HEK293 (cell line): ENCODE measurements around the gene ZCWPW1.

Experiments
- CTCF ChIA-PET: fragments of 350-600 bp; formaldehyde crosslinking; extraction: SDS; loops from one replicate; lab custom pipeline; 2021; ENCODE audit warnings: antibody characterized with exemption; lab: Yijun Ruan, JAX
- POLR2A ChIA-PET: fragments of 300-600 bp; formaldehyde crosslinking; extraction: SDS; loops from one replicate; lab custom pipeline; 2020; ENCODE audit warnings: antibody characterized with exemption, inconsistent platforms; lab: Yijun Ruan, JAX
- H3K27ac ChIP-seq: fragments of 200-500 bp; sonication (Bioruptor generic); 2 replicates; pipeline ENCODE4 v1.5.1; 2014; ENCODE audit warnings: low read depth, low read length, control low read depth, inconsistent platforms; ENCODE audit errors: extremely low read depth
- H3K36me3 ChIP-seq, 2 experiments: fragments of 200-500 bp in 1 of 2; sonication (Bioruptor generic) in 1 of 2; 1 replicate in 1 of 2; 2 replicates in 1 of 2; pipeline ENCODE4 v1.5.1; 2014 to 2017; ENCODE audit warnings: inconsistent platforms in 2 of 2, low read length in 2 of 2; ENCODE audit not compliant: control insufficient read depth in 2 of 2, insufficient read depth in 1 of 2
- H3K4me1 ChIP-seq: fragments of 200-500 bp; sonication (Bioruptor generic); 2 replicates; pipeline ENCODE4 v1.5.1; 2014; ENCODE audit warnings: mild to moderate bottlenecking, low read length, inconsistent platforms; ENCODE audit not compliant: control insufficient read depth, insufficient read depth
- H3K4me3 ChIP-seq: 2 replicates; pipeline ENCODE4 v1.5.1; 2011; ENCODE audit warnings: low read depth, mild to moderate bottlenecking, control low read depth, low read length, moderate library complexity
- H3K9me3 ChIP-seq: fragments of 200-500 bp; sonication (Bioruptor generic); 2 replicates; pipeline ENCODE4 v1.5.1; 2014; ENCODE audit warnings: low read depth, low read length, inconsistent platforms; ENCODE audit not compliant: control insufficient read depth, insufficient read depth
- KLF10 ChIP-seq: fragments of 450-650 bp; IDR thresholded peaks from 2 replicates; pipeline ENCODE4 v1.5.1; 2018; ENCODE audit warnings: missing biosample characterization, mild to moderate bottlenecking, missing genetic modification characterization
- MZF1 ChIP-seq: fragments of 450-650 bp; formaldehyde crosslinking; IDR thresholded peaks from 2 replicates; pipeline ENCODE4 v1.5.1; 2017; ENCODE audit warnings: missing biosample characterization, missing genetic modification characterization, borderline replicate concordance
- ZBTB1 ChIP-seq: fragments of 450-650 bp; formaldehyde crosslinking; IDR thresholded peaks from 2 replicates; pipeline ENCODE4 v1.5.1; 2016; ENCODE audit warnings: missing biosample characterization, missing genetic modification characterization
- ZBTB20 ChIP-seq: fragments of 450-650 bp; formaldehyde crosslinking; IDR thresholded peaks from 2 replicates; pipeline ENCODE4 v1.5.1; 2016; ENCODE audit warnings: missing biosample characterization, missing genetic modification characterization
- ZIC2 ChIP-seq: fragments of 450-650 bp; formaldehyde crosslinking; IDR thresholded peaks from 2 replicates; pipeline ENCODE4 v1.5.1; 2016; ENCODE audit warnings: missing biosample characterization, missing genetic modification characterization
- ZNF121 ChIP-seq: fragments of 450-650 bp; formaldehyde crosslinking; IDR thresholded peaks from 2 replicates; pipeline ENCODE4 v1.5.1; 2016; ENCODE audit warnings: missing biosample characterization, missing genetic modification characterization
- ZNF155 ChIP-seq: fragments of 450-650 bp; formaldehyde crosslinking; IDR thresholded peaks from 2 replicates; pipeline ENCODE4 v1.5.1; 2016; ENCODE audit warnings: missing biosample characterization, missing genetic modification characterization
- ZNF248 ChIP-seq: fragments of 450-650 bp; formaldehyde crosslinking; IDR thresholded peaks from 2 replicates; pipeline ENCODE4 v1.5.1; 2017; ENCODE audit warnings: missing biosample characterization, missing genetic modification characterization
- ZNF292 ChIP-seq: fragments of 450-650 bp; formaldehyde crosslinking; IDR thresholded peaks from 2 replicates; pipeline ENCODE4 v1.5.1; 2016; ENCODE audit warnings: low read depth, missing biosample characterization, missing genetic modification characterization, borderline replicate concordance
- ZNF561 ChIP-seq: fragments of 450-650 bp; IDR thresholded peaks from 2 replicates; pipeline ENCODE4 v1.5.1; 2018; ENCODE audit warnings: missing biosample characterization, missing genetic modification characterization, borderline replicate concordance
- ZNF626 ChIP-seq: fragments of 450-650 bp; sonication (Bioruptor Pico); formaldehyde crosslinking; IDR thresholded peaks from 2 replicates; pipeline ENCODE4 v1.5.1; 2018; ENCODE audit warnings: missing biosample characterization, missing genetic modification characterization, inconsistent platforms
- ZNF664 ChIP-seq: fragments of 450-650 bp; formaldehyde crosslinking; IDR thresholded peaks from 2 replicates; pipeline ENCODE4 v1.5.1; 2016; ENCODE audit warnings: missing biosample characterization, missing genetic modification characterization
- TF ChIP-seq, protein P1 (sequence below): fragments of 450-650 bp; formaldehyde crosslinking; IDR thresholded peaks from 2 replicates; pipeline ENCODE4 v1.5.1; 2017; ENCODE audit warnings: missing biosample characterization, missing genetic modification characterization
- TF ChIP-seq, protein P2 (sequence below): fragments of 450-650 bp; formaldehyde crosslinking; IDR thresholded peaks from 2 replicates; pipeline ENCODE4 v1.5.1; 2017; ENCODE audit warnings: missing biosample characterization, mild to moderate bottlenecking, missing genetic modification characterization, moderate library complexity
- TF ChIP-seq, protein P3 (sequence below): fragments of 450-650 bp; formaldehyde crosslinking; IDR thresholded peaks from 2 replicates; pipeline ENCODE4 v1.5.1; 2016; ENCODE audit warnings: missing biosample characterization, missing genetic modification characterization
- TF ChIP-seq, protein P4 (sequence below): fragments of 450-650 bp; formaldehyde crosslinking; IDR thresholded peaks from 2 replicates; pipeline ENCODE4 v1.5.1; 2016; ENCODE audit warnings: missing biosample characterization, missing genetic modification characterization
- TF ChIP-seq, protein P5 (sequence below): fragments of 450-650 bp; formaldehyde crosslinking; IDR thresholded peaks from 2 replicates; pipeline ENCODE4 v1.5.1; 2016; ENCODE audit warnings: missing biosample characterization, missing genetic modification characterization
- TF ChIP-seq, protein P6 (sequence below): fragments of 450-650 bp; formaldehyde crosslinking; IDR thresholded peaks from 2 replicates; pipeline ENCODE4 v1.5.1; 2016; ENCODE audit warnings: missing biosample characterization, missing genetic modification characterization

The ZCWPW1 gene

DNA sequence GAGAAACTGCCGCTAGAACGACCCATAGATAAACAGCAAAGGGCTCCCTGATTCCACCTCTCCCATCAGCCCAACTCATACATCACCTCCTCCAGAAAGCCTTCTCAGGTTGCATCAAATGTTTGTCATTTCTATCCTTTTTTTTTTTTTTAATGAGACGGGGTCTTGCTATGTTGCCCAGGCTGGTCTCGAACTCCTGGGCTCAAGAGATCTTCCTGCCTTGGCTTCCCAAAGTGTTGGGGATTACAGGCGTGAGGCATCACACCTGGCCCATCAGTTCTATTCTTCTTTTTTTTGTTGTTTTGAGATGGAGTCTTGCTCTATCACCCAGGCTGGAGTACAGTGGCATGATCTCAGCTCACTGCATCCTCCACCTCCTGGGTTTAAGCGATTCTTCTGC lies 28.5 kb upstream of the ZCWPW1 start:
- Histone ChIP-seq H3K9me3 (no peaks in the 10 kb centered on the region), H3K4me3 (no peak overlapping the region), H3K36me3 (no peaks in the 10 kb centered on the region; a peak in 1 of 3 replicates), H3K27ac (no peak overlapping the region), H3K4me1 (no peaks in the 10 kb centered on the region)
- no peak for TF ChIP-seq ZNF561 (tag by site-specific recombination)
- peak; percentile 95 for TF ChIP-seq ZNF121 (tag by site-specific recombination)
- TF ChIP-seq, protein P1, sequence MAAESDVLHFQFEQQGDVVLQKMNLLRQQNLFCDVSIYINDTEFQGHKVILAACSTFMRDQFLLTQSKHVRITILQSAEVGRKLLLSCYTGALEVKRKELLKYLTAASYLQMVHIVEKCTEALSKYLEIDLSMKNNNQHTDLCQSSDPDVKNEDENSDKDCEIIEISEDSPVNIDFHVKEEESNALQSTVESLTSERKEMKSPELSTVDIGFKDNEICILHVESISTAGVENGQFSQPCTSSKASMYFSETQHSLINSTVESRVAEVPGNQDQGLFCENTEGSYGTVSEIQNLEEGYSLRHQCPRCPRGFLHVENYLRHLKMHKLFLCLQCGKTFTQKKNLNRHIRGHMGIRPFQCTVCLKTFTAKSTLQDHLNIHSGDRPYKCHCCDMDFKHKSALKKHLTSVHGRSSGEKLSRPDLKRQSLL: peak; percentile 47; the same call in 1 of the 2 replicates
- CTCF ChIA-PET: interaction anchor here (0.6 to 1.0 kb wide), 3 partner anchors 12 to 235 kb away, joined by 3 to 7 read pairs (median 3); no protein-coding TSS in a partner anchor
- POLR2A ChIA-PET: no interaction called here

DNA sequence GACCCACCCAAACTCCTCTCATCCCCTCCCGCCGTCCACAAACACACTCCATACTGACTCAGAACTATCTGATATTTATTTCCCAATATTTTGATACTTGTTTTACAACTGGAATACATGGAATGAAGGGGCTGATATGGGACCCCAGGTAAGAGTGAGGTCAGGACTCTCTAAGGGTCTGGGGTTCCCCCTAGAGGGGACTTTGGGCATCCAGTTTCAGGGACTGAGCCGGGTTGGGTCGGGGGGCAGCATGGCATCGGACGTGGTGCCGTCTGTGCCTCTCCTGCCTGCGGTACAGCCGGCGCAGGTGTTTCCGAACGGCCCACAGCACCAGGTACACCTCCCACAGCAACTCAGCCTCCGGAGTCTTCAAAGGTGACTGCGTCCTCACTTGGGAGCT lies 28.1 kb upstream of the ZCWPW1 start:
- Histone ChIP-seq H3K36me3 (no peaks in the 10 kb centered on the region; a peak in 1 of 3 replicates), H3K27ac (no peak overlapping the region)
- POLR2A ChIA-PET: interaction anchor here (4.0 kb wide), 1 partner anchor 27 kb away, joined by 21 read pairs; the partner anchor contains the start of genes MEPCE and ZCWPW1
- TF ChIP-seq, protein P2, sequence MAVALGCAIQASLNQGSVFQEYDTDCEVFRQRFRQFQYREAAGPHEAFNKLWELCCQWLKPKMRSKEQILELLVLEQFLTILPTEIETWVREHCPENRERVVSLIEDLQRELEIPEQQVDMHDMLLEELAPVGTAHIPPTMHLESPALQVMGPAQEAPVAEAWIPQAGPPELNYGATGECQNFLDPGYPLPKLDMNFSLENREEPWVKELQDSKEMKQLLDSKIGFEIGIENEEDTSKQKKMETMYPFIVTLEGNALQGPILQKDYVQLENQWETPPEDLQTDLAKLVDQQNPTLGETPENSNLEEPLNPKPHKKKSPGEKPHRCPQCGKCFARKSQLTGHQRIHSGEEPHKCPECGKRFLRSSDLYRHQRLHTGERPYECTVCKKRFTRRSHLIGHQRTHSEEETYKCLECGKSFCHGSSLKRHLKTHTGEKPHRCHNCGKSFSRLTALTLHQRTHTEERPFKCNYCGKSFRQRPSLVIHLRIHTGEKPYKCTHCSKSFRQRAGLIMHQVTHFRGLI (tag by site-specific recombination): no peak
- TF ChIP-seq ZNF155 (tag by site-specific recombination) (no peak), ZIC2 (tag by site-specific recombination) (no peak)
- TF ChIP-seq, all 188 proteins: peak for 0
- Histone ChIP-seq H3K9me3 (no peaks in the 10 kb centered on the region), H3K4me3 (no peak overlapping the region), H3K4me1 (no peaks in the 10 kb centered on the region)
- CTCF ChIA-PET: interaction anchor here (0.6 to 1.0 kb wide), 3 partner anchors 12 to 236 kb away, joined by 3 to 7 read pairs (median 3); no protein-coding TSS in a partner anchor

DNA sequence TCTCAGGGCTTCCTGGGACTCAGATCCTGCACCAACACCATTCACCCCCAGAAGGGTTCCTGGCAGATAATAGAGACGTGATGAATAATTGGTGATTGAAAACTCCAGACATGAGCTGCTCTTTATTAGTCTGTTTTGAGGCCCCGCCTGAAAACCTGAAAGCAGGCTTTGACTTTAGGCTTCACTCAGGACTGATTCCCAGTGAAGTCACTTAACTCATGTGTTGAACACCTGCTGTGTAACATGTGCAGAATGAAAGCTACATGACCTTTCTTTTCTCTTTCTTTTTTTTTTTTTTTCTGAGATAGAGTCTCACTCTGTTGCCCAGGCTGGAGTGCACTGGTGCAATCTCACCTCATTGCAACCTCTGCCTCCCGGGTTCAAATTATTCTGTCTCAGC lies 26.7 kb upstream of the ZCWPW1 start:
- POLR2A ChIA-PET: interaction anchor here (2.1 to 4.0 kb wide), 2 partner anchors 19 to 26 kb away, joined by 7 to 21 read pairs; partner anchors contain the start of genes MEPCE, PPP1R35 and ZCWPW1
- Histone ChIP-seq H3K27ac (no peak overlapping the region), H3K9me3 (no peaks in the 10 kb centered on the region), H3K4me1 (no peaks in the 10 kb centered on the region), H3K4me3 (no peak overlapping the region), H3K36me3 (no peaks in the 10 kb centered on the region; a peak in 1 of 3 replicates)
- CTCF ChIA-PET: interaction anchor here (0.6 to 3.1 kb wide), 13 partner anchors 10 to 443 kb away, joined by 3 to 24 read pairs (median 5); partner anchors contain the start of gene POP7
- TF ChIP-seq KLF10 (tag by site-specific recombination) (no peak), ZNF626 (no peak), ZNF248 (tag by site-specific recombination) (no peak), ZBTB20 (tag by site-specific recombination) (no peak), ZNF292 (tag by site-specific recombination) (no peak), ZBTB1 (no peak), MZF1 (no peak), ZNF664 (tag by site-specific recombination) (peak; percentile 68; the same call in 1 of the 2 replicates)
- TF ChIP-seq, protein P3, sequence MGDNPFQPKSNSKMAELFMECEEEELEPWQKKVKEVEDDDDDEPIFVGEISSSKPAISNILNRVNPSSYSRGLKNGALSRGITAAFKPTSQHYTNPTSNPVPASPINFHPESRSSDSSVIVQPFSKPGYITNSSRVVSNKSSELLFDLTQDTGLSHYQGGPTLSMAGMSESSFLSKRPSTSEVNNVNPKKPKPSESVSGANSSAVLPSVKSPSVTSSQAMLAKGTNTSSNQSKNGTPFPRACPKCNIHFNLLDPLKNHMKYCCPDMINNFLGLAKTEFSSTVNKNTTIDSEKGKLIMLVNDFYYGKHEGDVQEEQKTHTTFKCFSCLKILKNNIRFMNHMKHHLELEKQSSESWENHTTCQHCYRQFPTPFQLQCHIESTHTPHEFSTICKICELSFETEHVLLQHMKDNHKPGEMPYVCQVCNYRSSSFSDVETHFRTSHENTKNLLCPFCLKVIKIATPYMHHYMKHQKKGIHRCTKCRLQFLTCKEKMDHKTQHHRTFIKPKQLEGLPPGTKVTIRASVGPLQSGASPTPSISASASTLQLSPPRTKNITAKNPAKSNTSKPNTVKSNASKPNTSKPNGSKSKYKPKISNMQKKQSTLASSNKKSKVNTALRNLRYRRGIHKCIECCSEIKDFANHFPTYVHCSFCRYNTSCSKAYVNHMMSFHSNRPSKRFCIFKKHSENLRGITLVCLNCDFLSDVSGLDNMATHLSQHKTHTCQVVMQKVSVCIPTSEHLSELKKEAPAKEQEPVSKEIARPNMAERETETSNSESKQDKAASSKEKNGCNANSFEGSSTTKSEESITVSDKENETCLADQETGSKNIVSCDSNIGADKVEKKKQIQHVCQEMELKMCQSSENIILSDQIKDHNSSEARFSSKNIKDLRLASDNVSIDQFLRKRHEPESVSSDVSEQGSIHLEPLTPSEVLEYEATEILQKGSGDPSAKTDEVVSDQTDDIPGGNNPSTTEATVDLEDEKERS (tag by site-specific recombination): no peak
- TF ChIP-seq, protein P4, sequence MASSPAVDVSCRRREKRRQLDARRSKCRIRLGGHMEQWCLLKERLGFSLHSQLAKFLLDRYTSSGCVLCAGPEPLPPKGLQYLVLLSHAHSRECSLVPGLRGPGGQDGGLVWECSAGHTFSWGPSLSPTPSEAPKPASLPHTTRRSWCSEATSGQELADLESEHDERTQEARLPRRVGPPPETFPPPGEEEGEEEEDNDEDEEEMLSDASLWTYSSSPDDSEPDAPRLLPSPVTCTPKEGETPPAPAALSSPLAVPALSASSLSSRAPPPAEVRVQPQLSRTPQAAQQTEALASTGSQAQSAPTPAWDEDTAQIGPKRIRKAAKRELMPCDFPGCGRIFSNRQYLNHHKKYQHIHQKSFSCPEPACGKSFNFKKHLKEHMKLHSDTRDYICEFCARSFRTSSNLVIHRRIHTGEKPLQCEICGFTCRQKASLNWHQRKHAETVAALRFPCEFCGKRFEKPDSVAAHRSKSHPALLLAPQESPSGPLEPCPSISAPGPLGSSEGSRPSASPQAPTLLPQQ (tag by site-specific recombination): no peak
- TF ChIP-seq, protein P5, sequence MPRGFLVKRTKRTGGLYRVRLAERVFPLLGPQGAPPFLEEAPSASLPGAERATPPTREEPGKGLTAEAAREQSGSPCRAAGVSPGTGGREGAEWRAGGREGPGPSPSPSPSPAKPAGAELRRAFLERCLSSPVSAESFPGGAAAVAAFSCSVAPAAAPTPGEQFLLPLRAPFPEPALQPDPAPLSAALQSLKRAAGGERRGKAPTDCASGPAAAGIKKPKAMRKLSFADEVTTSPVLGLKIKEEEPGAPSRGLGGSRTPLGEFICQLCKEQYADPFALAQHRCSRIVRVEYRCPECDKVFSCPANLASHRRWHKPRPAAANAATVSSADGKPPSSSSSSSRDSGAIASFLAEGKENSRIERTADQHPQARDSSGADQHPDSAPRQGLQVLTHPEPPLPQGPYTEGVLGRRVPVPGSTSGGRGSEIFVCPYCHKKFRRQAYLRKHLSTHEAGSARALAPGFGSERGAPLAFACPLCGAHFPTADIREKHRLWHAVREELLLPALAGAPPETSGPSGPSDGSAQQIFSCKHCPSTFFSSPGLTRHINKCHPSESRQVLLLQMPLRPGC (tag by site-specific recombination): no peak
- TF ChIP-seq, protein P6, sequence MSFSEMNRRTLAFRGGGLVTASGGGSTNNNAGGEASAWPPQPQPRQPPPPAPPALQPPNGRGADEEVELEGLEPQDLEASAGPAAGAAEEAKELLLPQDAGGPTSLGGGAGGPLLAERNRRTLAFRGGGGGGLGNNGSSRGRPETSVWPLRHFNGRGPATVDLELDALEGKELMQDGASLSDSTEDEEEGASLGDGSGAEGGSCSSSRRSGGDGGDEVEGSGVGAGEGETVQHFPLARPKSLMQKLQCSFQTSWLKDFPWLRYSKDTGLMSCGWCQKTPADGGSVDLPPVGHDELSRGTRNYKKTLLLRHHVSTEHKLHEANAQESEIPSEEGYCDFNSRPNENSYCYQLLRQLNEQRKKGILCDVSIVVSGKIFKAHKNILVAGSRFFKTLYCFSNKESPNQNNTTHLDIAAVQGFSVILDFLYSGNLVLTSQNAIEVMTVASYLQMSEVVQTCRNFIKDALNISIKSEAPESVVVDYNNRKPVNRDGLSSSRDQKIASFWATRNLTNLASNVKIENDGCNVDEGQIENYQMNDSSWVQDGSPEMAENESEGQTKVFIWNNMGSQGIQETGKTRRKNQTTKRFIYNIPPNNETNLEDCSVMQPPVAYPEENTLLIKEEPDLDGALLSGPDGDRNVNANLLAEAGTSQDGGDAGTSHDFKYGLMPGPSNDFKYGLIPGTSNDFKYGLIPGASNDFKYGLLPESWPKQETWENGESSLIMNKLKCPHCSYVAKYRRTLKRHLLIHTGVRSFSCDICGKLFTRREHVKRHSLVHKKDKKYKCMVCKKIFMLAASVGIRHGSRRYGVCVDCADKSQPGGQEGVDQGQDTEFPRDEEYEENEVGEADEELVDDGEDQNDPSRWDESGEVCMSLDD (tag by site-specific recombination): no peak
